SK-N-MC (cell line): ENCODE results near the gene ANKRD49.

Source experiments
- EZH2 ChIP-seq: fragments of 200-600 bp; sonication (generic); IDR thresholded peaks from one replicate; pipeline ENCODE4 v1.6.1; 2017; ENCODE audit warnings: antibody characterized with exemption
- FOXP2 ChIP-seq: optimal IDR thresholded peaks from 2 replicates; pipeline ENCODE3; 2011; ENCODE audit warnings: mild to moderate bottlenecking, moderate library complexity; ENCODE audit not compliant: insufficient read depth; ENCODE audit errors: extremely low read length, control extremely low read depth
- POLR2AphosphoS5 ChIP-seq: IDR thresholded peaks from 2 replicates; pipeline ENCODE4 v1.6.1; 2012; ENCODE audit warnings: mild to moderate bottlenecking, low read depth, low read length, borderline replicate concordance

GRCh38 chr11:94454301-94454700 is 39.5 kb upstream of the ANKRD49 start:
- TF ChIP-seq EZH2: no peak
- TF ChIP-seq POLR2AphosphoS5: no peak
- TF ChIP-seq FOXP2: no peak
